Liver (tissue), 9 donors: Measurements from ENCODE around the gene ZNF740. TPM values are rescaled to one million over a fixed set of nuclear protein-coding genes. Genes with fewer than 3 reads are reported as not detected.
A peak's percentile ranks its signal among the peaks of the same experiment; 100 is the strongest.

Experiments used
- DNase-seq: peaks from one replicate; pipeline ENCODE4 v3.0.0-alpha.2; 2017; ENCODE audit warnings: low spot score
- H3K27ac ChIP-seq, 2 donors: one replicate each; pipeline ENCODE4 v1.7.0; 2013; ENCODE audit warnings: inconsistent platforms in 2 of 2, low read length in 2 of 2, control low read depth in 1 of 2, low read depth in 1 of 2, mild to moderate bottlenecking in 1 of 2
- H3K27me3 ChIP-seq, 4 donors: one replicate each; pipeline versions ENCODE4 v1.6.1 to v1.7.0; 2013; ENCODE audit warnings: low read length in 3 of 4, inconsistent platforms in 1 of 4, mild to moderate bottlenecking in 1 of 4, moderate library complexity in 1 of 4; ENCODE audit not compliant: control insufficient read depth in 4 of 4, insufficient read depth in 4 of 4
- H3K36me3 ChIP-seq, 4 donors: one replicate each; pipeline versions ENCODE4 v1.6.1 to v1.7.0; 2013; ENCODE audit warnings: low read length in 3 of 4, mild to moderate bottlenecking in 3 of 4, low read depth in 1 of 4, moderate library complexity in 1 of 4; ENCODE audit not compliant: control insufficient read depth in 4 of 4, insufficient read depth in 3 of 4
- H3K4me1 ChIP-seq, 4 donors: one replicate each; pipeline versions ENCODE4 v1.6.1 to v1.7.0; 2013; ENCODE audit warnings: low read length in 3 of 4, mild to moderate bottlenecking in 3 of 4, moderate library complexity in 1 of 4; ENCODE audit not compliant: control insufficient read depth in 4 of 4, insufficient read depth in 4 of 4
- H3K4me3 ChIP-seq, 3 donors: one replicate each; pipeline versions ENCODE4 v1.6.1 to v1.7.0; 2013; ENCODE audit warnings: low read length in 3 of 3, control low read depth in 1 of 3, low read depth in 1 of 3, mild to moderate bottlenecking in 1 of 3
- H3K9ac ChIP-seq, 2 donors: one replicate each; pipeline ENCODE4 v1.7.0; 2013; ENCODE audit warnings: low read length in 2 of 2, mild to moderate bottlenecking in 2 of 2, moderate library complexity in 2 of 2, control low read depth in 1 of 2, low read depth in 1 of 2
- H3K9me3 ChIP-seq, 4 donors: one replicate each; pipeline versions ENCODE4 v1.6.1 to v1.7.0; 2013; ENCODE audit warnings: low read length in 3 of 4; ENCODE audit not compliant: control insufficient read depth in 4 of 4
- EGR1 ChIP-seq, 2 donors: IDR thresholded peaks; 2 replicates each; pipeline ENCODE4 v1.6.1; 2016 to 2018; ENCODE audit warnings: antibody characterized with exemption in 2 of 2, low read depth in 2 of 2
- FOXA1 ChIP-seq: IDR thresholded peaks from 2 replicates; pipeline ENCODE4 v1.6.1; 2016; ENCODE audit warnings: antibody characterized with exemption
- FOXA2 ChIP-seq: IDR thresholded peaks from 2 replicates; pipeline ENCODE4 v1.6.1; 2016; ENCODE audit warnings: antibody characterized with exemption
- GABPA ChIP-seq, 2 donors: IDR thresholded peaks in 1 of 2; conservative IDR thresholded peaks in 1 of 2; 2 replicates each; pipeline ENCODE4 v1.6.1; 2016; ENCODE audit warnings: antibody characterized with exemption in 2 of 2, mild to moderate bottlenecking in 1 of 2, moderate library complexity in 1 of 2
- HNF4A ChIP-seq, 2 donors: conservative IDR thresholded peaks; 2 replicates each; pipeline ENCODE4 v1.6.1; 2016; ENCODE audit warnings: antibody characterized with exemption in 2 of 2, mild to moderate bottlenecking in 2 of 2
- HNF4G ChIP-seq: IDR thresholded peaks from 2 replicates; pipeline ENCODE4 v1.6.1; 2016; ENCODE audit warnings: antibody characterized with exemption
- JUND ChIP-seq, 2 donors: IDR thresholded peaks; 2 replicates each; pipeline ENCODE4 v1.6.1; 2016; ENCODE audit warnings: antibody characterized with exemption in 2 of 2
- NR2F2 ChIP-seq: IDR thresholded peaks from 2 replicates; pipeline ENCODE4 v1.6.1; 2016; ENCODE audit warnings: antibody characterized with exemption
- RAD21 ChIP-seq, 2 donors: IDR thresholded peaks; 2 replicates each; pipeline ENCODE4 v1.6.1; 2016; ENCODE audit warnings: antibody characterized with exemption in 2 of 2, mild to moderate bottlenecking in 2 of 2
- RXRA ChIP-seq, 2 donors: IDR thresholded peaks; 2 replicates each; pipeline ENCODE4 v1.6.1; 2017 to 2018; ENCODE audit warnings: antibody characterized with exemption in 2 of 2, mild to moderate bottlenecking in 1 of 2
- SP1 ChIP-seq: IDR thresholded peaks from 2 replicates; pipeline ENCODE4 v1.6.1; 2018; ENCODE audit warnings: antibody characterized with exemption, mild to moderate bottlenecking
- TAF1 ChIP-seq: conservative IDR thresholded peaks from 2 replicates; pipeline ENCODE4 v1.6.1; 2016; ENCODE audit warnings: antibody characterized with exemption, mild to moderate bottlenecking
- YY1 ChIP-seq: IDR thresholded peaks from 2 replicates; pipeline ENCODE4 v1.6.1; 2016; ENCODE audit warnings: antibody characterized with exemption, mild to moderate bottlenecking
- WGBS: extraction: QIAGEN DNeasy Blood & Tissue Kit; methylation state at CpG from one replicate; pipeline ENCODE4 v1.1.7; 2013; 5-methylcytosine and 5-hydroxymethylcytosine counted together
- polyA plus RNA-seq, 2 donors: library from polyadenylated mRNA; stranded (reverse) in 1 of 2; unstranded in 1 of 2; fragments of 200-250 nt in 1 of 2; fragments of >200 nt in 1 of 2; fragmentation: Nextera tagmentation in 1 of 2; extraction: Ambion mirVana in 1 of 2; gene quantifications; one replicate each; pipeline versions ENCODE4 v1.2.1 to v1.2.3, GENCODE V29; 2013 to 2015
- total RNA-seq, 2 donors: library from RNA; depleted of rRNA; stranded (reverse); fragments of >200 nt; gene quantifications; one replicate each; pipeline ENCODE4 v1.2.3, GENCODE V29; 2014
- TF ChIP-seq, protein P1 (sequence below): IDR thresholded peaks from 2 replicates; pipeline ENCODE4 v1.6.1; 2016; ENCODE audit warnings: antibody characterized with exemption, mild to moderate bottlenecking
- TF ChIP-seq, protein P2 (sequence below): IDR thresholded peaks from 2 replicates; pipeline ENCODE4 v1.6.1; 2016; ENCODE audit warnings: antibody characterized with exemption
- TF ChIP-seq, protein P3 (sequence below): fragments of 150-350 bp; IDR thresholded peaks from 2 replicates; pipeline ENCODE4 v1.5.1; 2017; ENCODE audit warnings: improper control_type of control experiment, low read depth, low read length; ENCODE audit not compliant: missing input control
- TF ChIP-seq, protein P4 (sequence below): IDR thresholded peaks from 2 replicates; pipeline ENCODE4 v1.6.1; 2016; ENCODE audit warnings: antibody characterized with exemption
- TF ChIP-seq, protein P5 (sequence below): IDR thresholded peaks from 2 replicates; pipeline ENCODE4 v1.6.1; 2016; ENCODE audit warnings: antibody characterized with exemption
- donor health status: healthy.
- donor health status: healthy.
- donor health status: healthy.
- donor health status: healthy.
- donor health status: healthy.

Gene ZNF740
- total and polyA plus RNA-seq, 4 donors, result 1.4 to 14.4 (median 6.3) TPM

DNA sequence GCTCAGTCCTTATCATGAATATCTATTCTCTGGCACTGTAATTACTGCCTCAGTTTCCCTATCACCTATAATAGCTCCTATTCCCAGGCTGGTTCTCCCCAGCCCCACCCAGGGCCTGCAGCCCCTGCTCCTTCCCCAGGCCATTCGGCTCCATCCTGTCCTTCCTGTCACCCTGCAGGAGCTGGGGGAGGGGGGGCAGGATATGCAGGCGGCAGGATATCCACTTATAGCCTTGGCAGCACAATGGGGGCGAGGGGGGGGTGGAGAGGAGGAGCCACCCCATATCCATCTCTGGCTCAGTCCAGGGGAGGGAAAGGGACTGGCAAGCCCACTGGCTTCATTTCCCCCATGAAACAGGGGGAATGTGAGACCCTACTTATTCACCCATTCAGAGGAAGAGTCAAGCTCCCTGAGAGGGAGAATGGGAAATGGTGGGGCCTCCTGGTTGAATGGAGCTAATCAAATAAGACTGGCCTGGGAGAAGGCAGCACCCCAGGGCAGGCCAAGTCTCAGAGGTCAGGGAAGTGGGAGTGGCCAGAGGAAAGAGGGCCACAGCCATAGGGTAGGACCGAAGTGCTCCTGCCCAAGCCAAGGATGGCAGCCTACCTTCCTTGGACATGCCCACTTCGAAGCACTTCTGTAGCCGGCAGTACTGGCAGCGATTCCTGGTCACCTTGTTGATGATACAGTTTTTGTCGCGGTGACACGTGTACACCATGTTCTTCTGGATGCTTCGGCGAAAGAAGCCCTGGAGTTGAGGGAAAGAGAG lies 34.3 kb downstream of the ZNF740 start:
- WGBS, result 78% methylated on average over 12 of the region's 12 CpGs
- DNase-seq, result no peak
- Histone ChIP-seq H3K36me3 (no peaks in the 10 kb centered on the region), H3K4me1 (peaks cover 0 to 27% (median 0%) of the 10 kb centered on the region in 4 donors), H3K9ac (no peak overlapping the region), H3K27ac (peak overlapping the region; percentile 8 to 23), H3K27me3 (no peaks in the 10 kb centered on the region), H3K9me3 (no peaks in the 10 kb centered on the region), H3K4me3 (no peak overlapping the region)
- TF ChIP-seq SP1, result peak; percentile 41
- TF ChIP-seq TAF1, result no peak
- TF ChIP-seq FOXA2, result no peak
- TF ChIP-seq, protein P1, sequence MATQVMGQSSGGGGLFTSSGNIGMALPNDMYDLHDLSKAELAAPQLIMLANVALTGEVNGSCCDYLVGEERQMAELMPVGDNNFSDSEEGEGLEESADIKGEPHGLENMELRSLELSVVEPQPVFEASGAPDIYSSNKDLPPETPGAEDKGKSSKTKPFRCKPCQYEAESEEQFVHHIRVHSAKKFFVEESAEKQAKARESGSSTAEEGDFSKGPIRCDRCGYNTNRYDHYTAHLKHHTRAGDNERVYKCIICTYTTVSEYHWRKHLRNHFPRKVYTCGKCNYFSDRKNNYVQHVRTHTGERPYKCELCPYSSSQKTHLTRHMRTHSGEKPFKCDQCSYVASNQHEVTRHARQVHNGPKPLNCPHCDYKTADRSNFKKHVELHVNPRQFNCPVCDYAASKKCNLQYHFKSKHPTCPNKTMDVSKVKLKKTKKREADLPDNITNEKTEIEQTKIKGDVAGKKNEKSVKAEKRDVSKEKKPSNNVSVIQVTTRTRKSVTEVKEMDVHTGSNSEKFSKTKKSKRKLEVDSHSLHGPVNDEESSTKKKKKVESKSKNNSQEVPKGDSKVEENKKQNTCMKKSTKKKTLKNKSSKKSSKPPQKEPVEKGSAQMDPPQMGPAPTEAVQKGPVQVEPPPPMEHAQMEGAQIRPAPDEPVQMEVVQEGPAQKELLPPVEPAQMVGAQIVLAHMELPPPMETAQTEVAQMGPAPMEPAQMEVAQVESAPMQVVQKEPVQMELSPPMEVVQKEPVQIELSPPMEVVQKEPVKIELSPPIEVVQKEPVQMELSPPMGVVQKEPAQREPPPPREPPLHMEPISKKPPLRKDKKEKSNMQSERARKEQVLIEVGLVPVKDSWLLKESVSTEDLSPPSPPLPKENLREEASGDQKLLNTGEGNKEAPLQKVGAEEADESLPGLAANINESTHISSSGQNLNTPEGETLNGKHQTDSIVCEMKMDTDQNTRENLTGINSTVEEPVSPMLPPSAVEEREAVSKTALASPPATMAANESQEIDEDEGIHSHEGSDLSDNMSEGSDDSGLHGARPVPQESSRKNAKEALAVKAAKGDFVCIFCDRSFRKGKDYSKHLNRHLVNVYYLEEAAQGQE, result no peak
- TF ChIP-seq, protein P2, sequence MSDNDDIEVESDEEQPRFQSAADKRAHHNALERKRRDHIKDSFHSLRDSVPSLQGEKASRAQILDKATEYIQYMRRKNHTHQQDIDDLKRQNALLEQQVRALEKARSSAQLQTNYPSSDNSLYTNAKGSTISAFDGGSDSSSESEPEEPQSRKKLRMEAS, result no peak
- TF ChIP-seq HNF4A (conservative IDR thresholded peaks at IDR 0.05), result no peak
- no peak for TF ChIP-seq EGR1 (IDR thresholded peaks at IDR 0.05; ENCODE audit: low read depth in 2 of 2)
- TF ChIP-seq, protein P3, sequence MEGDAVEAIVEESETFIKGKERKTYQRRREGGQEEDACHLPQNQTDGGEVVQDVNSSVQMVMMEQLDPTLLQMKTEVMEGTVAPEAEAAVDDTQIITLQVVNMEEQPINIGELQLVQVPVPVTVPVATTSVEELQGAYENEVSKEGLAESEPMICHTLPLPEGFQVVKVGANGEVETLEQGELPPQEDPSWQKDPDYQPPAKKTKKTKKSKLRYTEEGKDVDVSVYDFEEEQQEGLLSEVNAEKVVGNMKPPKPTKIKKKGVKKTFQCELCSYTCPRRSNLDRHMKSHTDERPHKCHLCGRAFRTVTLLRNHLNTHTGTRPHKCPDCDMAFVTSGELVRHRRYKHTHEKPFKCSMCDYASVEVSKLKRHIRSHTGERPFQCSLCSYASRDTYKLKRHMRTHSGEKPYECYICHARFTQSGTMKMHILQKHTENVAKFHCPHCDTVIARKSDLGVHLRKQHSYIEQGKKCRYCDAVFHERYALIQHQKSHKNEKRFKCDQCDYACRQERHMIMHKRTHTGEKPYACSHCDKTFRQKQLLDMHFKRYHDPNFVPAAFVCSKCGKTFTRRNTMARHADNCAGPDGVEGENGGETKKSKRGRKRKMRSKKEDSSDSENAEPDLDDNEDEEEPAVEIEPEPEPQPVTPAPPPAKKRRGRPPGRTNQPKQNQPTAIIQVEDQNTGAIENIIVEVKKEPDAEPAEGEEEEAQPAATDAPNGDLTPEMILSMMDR, result no peak
- TF ChIP-seq, protein P4, sequence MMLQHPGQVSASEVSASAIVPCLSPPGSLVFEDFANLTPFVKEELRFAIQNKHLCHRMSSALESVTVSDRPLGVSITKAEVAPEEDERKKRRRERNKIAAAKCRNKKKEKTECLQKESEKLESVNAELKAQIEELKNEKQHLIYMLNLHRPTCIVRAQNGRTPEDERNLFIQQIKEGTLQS, result no peak
- TF ChIP-seq JUND (IDR thresholded peaks at IDR 0.05), result no peak
- no peak for TF ChIP-seq YY1
- TF ChIP-seq, protein P5, sequence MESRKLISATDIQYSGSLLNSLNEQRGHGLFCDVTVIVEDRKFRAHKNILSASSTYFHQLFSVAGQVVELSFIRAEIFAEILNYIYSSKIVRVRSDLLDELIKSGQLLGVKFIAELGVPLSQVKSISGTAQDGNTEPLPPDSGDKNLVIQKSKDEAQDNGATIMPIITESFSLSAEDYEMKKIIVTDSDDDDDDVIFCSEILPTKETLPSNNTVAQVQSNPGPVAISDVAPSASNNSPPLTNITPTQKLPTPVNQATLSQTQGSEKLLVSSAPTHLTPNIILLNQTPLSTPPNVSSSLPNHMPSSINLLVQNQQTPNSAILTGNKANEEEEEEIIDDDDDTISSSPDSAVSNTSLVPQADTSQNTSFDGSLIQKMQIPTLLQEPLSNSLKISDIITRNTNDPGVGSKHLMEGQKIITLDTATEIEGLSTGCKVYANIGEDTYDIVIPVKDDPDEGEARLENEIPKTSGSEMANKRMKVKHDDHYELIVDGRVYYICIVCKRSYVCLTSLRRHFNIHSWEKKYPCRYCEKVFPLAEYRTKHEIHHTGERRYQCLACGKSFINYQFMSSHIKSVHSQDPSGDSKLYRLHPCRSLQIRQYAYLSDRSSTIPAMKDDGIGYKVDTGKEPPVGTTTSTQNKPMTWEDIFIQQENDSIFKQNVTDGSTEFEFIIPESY, result no peak
- no peak for TF ChIP-seq RAD21 (IDR thresholded peaks at IDR 0.05)
- no peak for TF ChIP-seq HNF4G
- TF ChIP-seq RXRA (IDR thresholded peaks at IDR 0.05), result peak in 1 of 2 donors; percentile 48
- peak; percentile 16 for TF ChIP-seq NR2F2
- no peak for TF ChIP-seq FOXA1
- TF ChIP-seq GABPA (IDR thresholded peaks at IDR 0.05 in 1 of 2, conservative IDR thresholded peaks at IDR 0.05 in 1 of 2), result no peak
